Suprapubic skin (tissue), 4 donors: ENCODE measurements around the gene MUCL3. TPM values are rescaled to one million over a fixed set of nuclear protein-coding genes. Genes with fewer than 3 reads are reported as not detected.
A peak's percentile ranks its signal among the peaks of the same experiment; 100 is the strongest.

ENCODE experiments used
- DNase-seq, 2 donors: peaks; one replicate each; pipeline ENCODE4 v3.0.0-alpha.2; 2019; ENCODE audit warnings: low spot score in 2 of 2
- H3K27ac ChIP-seq: fragments of 200-600 bp; sonication (generic); one replicate; pipeline ENCODE4 v1.5.1; 2019
- H3K27me3 ChIP-seq: fragments of 200-600 bp; sonication (generic); one replicate; pipeline ENCODE4 v1.5.1; 2019
- H3K36me3 ChIP-seq: fragments of 200-600 bp; sonication (generic); one replicate; pipeline ENCODE4 v1.5.1; 2019
- H3K4me1 ChIP-seq: fragments of 200-600 bp; sonication (generic); one replicate; pipeline ENCODE4 v1.5.1; 2019
- H3K4me3 ChIP-seq: fragments of 200-600 bp; sonication (generic); one replicate; pipeline ENCODE4 v1.5.1; 2019; ENCODE audit warnings: mild to moderate bottlenecking
- H3K9me3 ChIP-seq: fragments of 200-600 bp; sonication (generic); one replicate; pipeline ENCODE4 v1.5.1; 2019
- EP300 ChIP-seq: sonication (generic); formaldehyde crosslinking; IDR thresholded peaks from one replicate; pipeline ENCODE4 v1.6.1; 2017; ENCODE audit warnings: antibody characterized with exemption
- POLR2A ChIP-seq, 2 donors: fragments of 450-650 bp; IDR thresholded peaks; one replicate each; pipeline ENCODE4 v1.6.1; 2017; ENCODE audit warnings: antibody characterized with exemption in 2 of 2, mild to moderate bottlenecking in 2 of 2, moderate library complexity in 2 of 2
- POLR2AphosphoS5 ChIP-seq, 3 donors: sonication (generic); formaldehyde crosslinking; IDR thresholded peaks; one replicate each; pipeline ENCODE4 v1.6.1; 2017; ENCODE audit warnings: antibody characterized with exemption in 3 of 3
- whole genome bisulfite sequencing: methylation state at CpG from one replicate; pipeline ENCODE4 v1.1.5; 2018; 5-methylcytosine and 5-hydroxymethylcytosine counted together
- total RNA-seq, 4 donors: library from RNA; depleted of rRNA; stranded (reverse); fragments of >200 nt; gene quantifications; one replicate each; pipeline ENCODE4 v1.1.0, GENCODE V29; 2016
- TF ChIP-seq, protein P1 (sequence below), 2 donors: fragments of 200-600 bp in 1 of 2; fragments of 450-650 bp in 1 of 2; sonication (generic) in 1 of 2; IDR thresholded peaks; one replicate each; pipeline ENCODE4 v1.5.1; 2016 to 2019; ENCODE audit warnings: antibody characterized with exemption in 2 of 2, mild to moderate bottlenecking in 1 of 2, moderate library complexity in 1 of 2

Gene MUCL3
- total RNA-seq, 4 donors from 2014 or later, result not detected

DNA sequence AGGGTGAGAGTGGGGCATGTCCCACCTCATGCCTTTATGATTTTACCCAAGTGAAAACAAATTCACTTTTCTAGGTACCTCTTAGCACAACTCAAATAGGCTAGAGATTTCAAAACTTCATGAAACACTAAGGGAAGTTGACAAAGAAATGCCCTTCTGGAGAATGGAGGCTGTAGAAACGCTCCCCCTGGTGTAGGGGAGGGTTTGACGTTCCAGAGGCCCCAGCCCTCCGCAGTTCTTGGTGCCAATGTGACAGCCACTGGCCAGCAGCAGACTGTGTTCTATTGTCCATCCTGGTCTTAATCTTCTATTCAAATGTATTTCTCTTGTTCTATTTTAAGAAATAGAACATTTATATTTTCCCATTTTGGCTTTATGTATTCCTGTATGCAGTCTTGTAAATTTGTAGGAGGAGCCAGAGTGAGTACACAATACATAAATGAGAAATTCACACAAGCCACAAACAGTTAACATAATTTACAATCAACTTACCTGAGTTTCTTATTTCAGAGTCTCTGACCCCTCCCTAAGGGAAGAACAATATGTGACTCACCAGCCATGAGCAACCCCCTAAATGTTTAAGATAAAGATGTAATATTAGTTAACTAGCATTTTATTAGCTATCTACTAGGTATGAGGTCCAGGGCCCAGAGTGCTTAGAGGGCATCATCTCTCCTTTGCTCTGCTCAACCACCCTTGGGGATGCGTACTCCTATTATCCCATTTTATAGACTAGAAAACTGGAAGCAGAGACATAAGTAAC is 33.9 kb downstream of the MUCL3 start:
- no peaks in the 10 kb centered on the region for H3K4me1 ChIP-seq
- no peaks in the 10 kb centered on the region for H3K36me3 ChIP-seq
- no peaks in the 10 kb centered on the region for H3K9me3 ChIP-seq
- no peak for DNase-seq
- 63% methylated on average over 4 of the region's 4 CpGs for WGBS
- H3K27me3 ChIP-seq, result no peaks in the 10 kb centered on the region
- no peak overlapping the region for H3K27ac ChIP-seq
- H3K4me3 ChIP-seq, result no peak overlapping the region
- no peak for TF ChIP-seq EP300
- no peak for TF ChIP-seq POLR2A (IDR thresholded peaks at IDR 0.05)
- TF ChIP-seq, protein P1, sequence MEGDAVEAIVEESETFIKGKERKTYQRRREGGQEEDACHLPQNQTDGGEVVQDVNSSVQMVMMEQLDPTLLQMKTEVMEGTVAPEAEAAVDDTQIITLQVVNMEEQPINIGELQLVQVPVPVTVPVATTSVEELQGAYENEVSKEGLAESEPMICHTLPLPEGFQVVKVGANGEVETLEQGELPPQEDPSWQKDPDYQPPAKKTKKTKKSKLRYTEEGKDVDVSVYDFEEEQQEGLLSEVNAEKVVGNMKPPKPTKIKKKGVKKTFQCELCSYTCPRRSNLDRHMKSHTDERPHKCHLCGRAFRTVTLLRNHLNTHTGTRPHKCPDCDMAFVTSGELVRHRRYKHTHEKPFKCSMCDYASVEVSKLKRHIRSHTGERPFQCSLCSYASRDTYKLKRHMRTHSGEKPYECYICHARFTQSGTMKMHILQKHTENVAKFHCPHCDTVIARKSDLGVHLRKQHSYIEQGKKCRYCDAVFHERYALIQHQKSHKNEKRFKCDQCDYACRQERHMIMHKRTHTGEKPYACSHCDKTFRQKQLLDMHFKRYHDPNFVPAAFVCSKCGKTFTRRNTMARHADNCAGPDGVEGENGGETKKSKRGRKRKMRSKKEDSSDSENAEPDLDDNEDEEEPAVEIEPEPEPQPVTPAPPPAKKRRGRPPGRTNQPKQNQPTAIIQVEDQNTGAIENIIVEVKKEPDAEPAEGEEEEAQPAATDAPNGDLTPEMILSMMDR (IDR thresholded peaks at IDR 0.05), result no peak
- no peak for TF ChIP-seq POLR2AphosphoS5 (IDR thresholded peaks at IDR 0.05)

DNA sequence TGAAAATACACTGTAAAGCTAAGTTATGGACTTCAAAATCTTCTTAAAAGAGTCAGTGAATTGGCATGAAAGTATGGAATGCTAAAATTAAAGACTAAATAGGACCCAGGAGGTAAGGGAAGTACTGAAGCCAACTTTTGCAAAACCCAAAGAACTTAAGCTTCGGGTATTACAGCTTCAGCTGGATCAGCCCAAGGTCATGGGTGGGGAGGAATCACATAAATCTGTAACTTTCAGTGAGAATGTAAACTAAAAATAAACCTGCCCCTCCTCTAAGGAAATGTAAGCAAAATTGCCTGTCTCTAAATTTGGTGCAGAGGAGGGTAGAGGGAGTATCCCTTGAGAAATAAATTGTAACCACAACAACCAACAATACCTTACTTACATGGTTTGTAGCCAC is 38.4 kb downstream of the MUCL3 start:
- Histone ChIP-seq H3K36me3 (no peaks in the 10 kb centered on the region), H3K9me3 (no peaks in the 10 kb centered on the region), H3K27ac (no peak overlapping the region), H3K27me3 (no peaks in the 10 kb centered on the region), H3K4me3 (no peak overlapping the region), H3K4me1 (peaks cover 11% of the 10 kb centered on the region)
- 21% methylated on average over 1 of the region's 1 CpG for WGBS
- TF ChIP-seq, protein P1 (IDR thresholded peaks at IDR 0.05), result no peak
- no peak for TF ChIP-seq POLR2AphosphoS5 (IDR thresholded peaks at IDR 0.05)
- TF ChIP-seq EP300, result no peak
- TF ChIP-seq POLR2A (IDR thresholded peaks at IDR 0.05), result no peak
- DNase-seq, result no peak

DNA sequence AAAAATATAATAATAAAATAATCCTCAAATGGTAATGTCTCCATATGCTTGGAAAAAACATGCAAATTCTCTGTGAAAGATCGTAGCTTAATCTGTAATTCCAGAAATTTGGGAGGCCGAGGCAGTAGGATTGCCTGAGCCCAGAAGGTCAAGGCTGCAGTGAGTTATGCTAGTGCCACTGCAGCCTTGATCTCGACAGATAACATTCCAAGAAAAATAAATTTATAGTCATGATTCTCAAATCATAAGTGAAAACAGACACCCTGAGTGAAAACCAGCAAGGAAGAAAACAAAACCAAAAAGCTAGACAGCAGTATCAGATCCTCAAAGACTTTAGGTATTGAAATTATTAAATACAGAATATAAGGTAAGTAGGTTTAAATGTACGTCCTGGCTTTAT is 38.9 kb downstream of the MUCL3 start:
- TF ChIP-seq POLR2A (IDR thresholded peaks at IDR 0.05) (no peak), POLR2AphosphoS5 (IDR thresholded peaks at IDR 0.05) (no peak), EP300 (no peak)
- TF ChIP-seq, protein P1 (IDR thresholded peaks at IDR 0.05), result no peak
- 55% methylated on average over 4 of the region's 4 CpGs for WGBS
- no peaks in the 10 kb centered on the region for H3K36me3 ChIP-seq

GRCh38 chr6:30981942-30982772 is 41.4 kb downstream of the MUCL3 start:
- H3K27ac ChIP-seq, result no peak overlapping the region
- H3K27me3 ChIP-seq, result no peaks in the 10 kb centered on the region
- no peak for TF ChIP-seq POLR2A (IDR thresholded peaks at IDR 0.05)
- TF ChIP-seq EP300, result no peak
- TF ChIP-seq POLR2AphosphoS5 (IDR thresholded peaks at IDR 0.05), result no peak
- TF ChIP-seq, protein P1 (IDR thresholded peaks at IDR 0.05), result no peak
- H3K4me3 ChIP-seq, result peak overlapping the region; percentile 14
- no peaks in the 10 kb centered on the region for H3K36me3 ChIP-seq
- H3K9me3 ChIP-seq, result no peaks in the 10 kb centered on the region
- DNase-seq, result no peak
- peaks cover 11% of the 10 kb centered on the region for H3K4me1 ChIP-seq
- WGBS, result 13% methylated on average over 13 of the region's 13 CpGs

More for the DNA sequence above, 38.9 kb downstream of the MUCL3 start:
- no peak overlapping the region for H3K27ac ChIP-seq
- DNase-seq, result no peak
- H3K4me3 ChIP-seq, result no peak overlapping the region
- H3K4me1 ChIP-seq, result peaks cover 11% of the 10 kb centered on the region
- no peaks in the 10 kb centered on the region for H3K9me3 ChIP-seq
- H3K27me3 ChIP-seq, result no peaks in the 10 kb centered on the region

DNA sequence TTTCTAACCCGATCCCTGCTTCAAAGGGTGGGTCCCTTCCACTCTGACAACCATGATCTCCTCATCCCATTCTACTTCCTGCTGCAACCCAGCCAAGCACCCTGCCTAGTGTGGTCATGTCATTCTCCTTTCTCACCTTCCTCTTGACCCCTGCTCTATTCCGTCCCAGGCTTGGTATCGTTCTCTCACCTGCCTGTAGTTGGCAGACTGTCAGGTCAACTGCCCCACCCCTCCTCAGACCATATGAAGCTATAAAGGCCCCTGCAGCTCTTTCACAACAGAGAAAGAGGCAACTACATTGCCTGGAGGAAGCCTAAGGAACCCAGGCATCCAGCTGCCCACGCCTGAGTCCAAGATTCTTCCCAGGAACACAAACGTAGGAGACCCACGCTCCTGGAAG is 42.7 kb downstream of the MUCL3 start, which contains the start of gene MUC21:
Gene MUC21 (plus strand): TSS at position 280 of the 400 bp plus-strand sequence. CDS start 241 bp downstream, outside the sequence.
- 85% methylated on average over 6 of the region's 6 CpGs for WGBS
- H3K4me3 ChIP-seq, result peak within 1 kb of the TSS; percentile 14
- H3K4me1 ChIP-seq, result peaks cover 11% of the 10 kb centered on the region
- H3K27me3 ChIP-seq, result peaks cover 4% of the 10 kb centered on the region
- no peak within 1 kb of the TSS for H3K27ac ChIP-seq
- TF ChIP-seq, protein P1 (IDR thresholded peaks at IDR 0.05), result no peak
- TF ChIP-seq POLR2AphosphoS5 (IDR thresholded peaks at IDR 0.05), result no peak
- no peak for TF ChIP-seq POLR2A (IDR thresholded peaks at IDR 0.05)
- TF ChIP-seq EP300, result no peak
- H3K9me3 ChIP-seq, result no peaks in the 10 kb centered on the region
- no peaks in the 10 kb centered on the region for H3K36me3 ChIP-seq
- DNase-seq, result no peak
